Right atrium auricular region (tissue), 2 donors: ENCODE measurements around the gene RBM34. TPM values are rescaled to one million over a fixed set of nuclear protein-coding genes. Genes with fewer than 3 reads are reported as not detected.

Source experiments
- DNase-seq: peaks from one replicate; pipeline ENCODE4 v3.0.0-alpha.2; 2019; ENCODE audit warnings: low spot score
- H3K27ac ChIP-seq, 2 donors: fragments of 200-600 bp; sonication (generic); 1 replicate in 1 of 2; 2 replicates in 1 of 2; pipeline ENCODE4 v1.5.1; 2016 to 2019
- H3K27me3 ChIP-seq, 2 donors: fragments of 200-600 bp; sonication (generic); one replicate each; pipeline versions ENCODE4 v1.5.1 to v1.6.0; 2017 to 2019
- H3K36me3 ChIP-seq: fragments of 200-600 bp; sonication (generic); one replicate; pipeline ENCODE4 v1.5.1; 2016
- H3K4me1 ChIP-seq, 2 donors: fragments of 200-600 bp; sonication (generic); one replicate each; pipeline versions ENCODE4 v1.5.1 to v1.6.0; 2017 to 2019
- H3K4me3 ChIP-seq, 2 donors: fragments of 200-600 bp; sonication (generic); 1 replicate in 1 of 2; 2 replicates in 1 of 2; pipeline ENCODE4 v1.5.1; 2017 to 2019; ENCODE audit warnings: mild to moderate bottlenecking in 1 of 2, moderate library complexity in 1 of 2
- H3K9me3 ChIP-seq, 2 donors: fragments of 200-600 bp; sonication (generic); one replicate each; pipeline ENCODE4 v1.5.1; 2019
- total RNA-seq, 2 donors: library from RNA; depleted of rRNA; stranded (reverse); fragments of >200 nt; gene quantifications; one replicate each; pipeline ENCODE4 v1.1.0, GENCODE V29; 2016
- TF ChIP-seq, protein P1 (sequence below), 2 donors: fragments of 200-600 bp; sonication (generic); IDR thresholded peaks; one replicate each; pipeline ENCODE4 v1.5.1; 2019; ENCODE audit warnings: antibody characterized with exemption in 2 of 2

Gene RBM34
- total RNA-seq, 2 donors from 2014 or later, result 33.5 to 43.7 TPM

DNA sequence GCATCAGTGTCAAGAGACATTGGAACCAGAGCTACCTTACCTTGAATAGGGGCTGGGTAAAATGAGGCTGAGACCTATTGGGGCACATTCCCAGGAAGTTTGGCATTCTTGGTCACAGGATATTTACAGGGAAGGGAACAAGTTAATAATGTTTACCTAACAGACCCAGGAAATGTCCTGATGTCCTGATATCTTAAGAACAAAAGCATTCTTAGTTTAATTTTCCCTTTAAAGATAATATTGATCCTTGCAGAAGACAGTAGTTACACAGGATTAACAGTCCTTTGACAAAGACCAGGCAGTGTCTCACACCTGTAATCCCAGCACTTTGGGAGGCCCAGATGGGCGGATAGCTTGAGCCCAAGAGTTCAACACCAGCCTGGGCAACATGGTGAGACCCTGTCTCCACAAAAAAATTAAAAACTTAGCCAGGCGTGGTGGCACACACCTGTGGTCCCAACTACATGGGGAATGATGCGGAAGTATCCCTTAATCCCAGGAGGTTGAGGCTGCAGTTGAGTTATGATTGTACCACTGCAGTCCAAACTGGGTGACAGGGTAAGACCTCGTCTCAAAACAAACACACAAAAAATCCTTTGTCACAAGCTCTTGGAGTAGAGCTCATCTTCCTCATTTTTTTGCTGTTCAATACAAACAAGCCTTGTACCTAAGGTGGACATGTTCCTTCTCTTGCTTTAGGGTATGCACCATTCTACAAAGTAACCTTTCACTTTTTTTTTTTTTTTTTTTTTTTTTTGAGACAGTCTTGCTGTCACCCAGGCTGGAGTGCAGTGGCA, 31.1 kb downstream of the RBM34 start:
- peaks cover 26% of the 10 kb centered on the region for H3K36me3 ChIP-seq
- H3K27ac ChIP-seq, result no peak overlapping the region
- TF ChIP-seq, protein P1, sequence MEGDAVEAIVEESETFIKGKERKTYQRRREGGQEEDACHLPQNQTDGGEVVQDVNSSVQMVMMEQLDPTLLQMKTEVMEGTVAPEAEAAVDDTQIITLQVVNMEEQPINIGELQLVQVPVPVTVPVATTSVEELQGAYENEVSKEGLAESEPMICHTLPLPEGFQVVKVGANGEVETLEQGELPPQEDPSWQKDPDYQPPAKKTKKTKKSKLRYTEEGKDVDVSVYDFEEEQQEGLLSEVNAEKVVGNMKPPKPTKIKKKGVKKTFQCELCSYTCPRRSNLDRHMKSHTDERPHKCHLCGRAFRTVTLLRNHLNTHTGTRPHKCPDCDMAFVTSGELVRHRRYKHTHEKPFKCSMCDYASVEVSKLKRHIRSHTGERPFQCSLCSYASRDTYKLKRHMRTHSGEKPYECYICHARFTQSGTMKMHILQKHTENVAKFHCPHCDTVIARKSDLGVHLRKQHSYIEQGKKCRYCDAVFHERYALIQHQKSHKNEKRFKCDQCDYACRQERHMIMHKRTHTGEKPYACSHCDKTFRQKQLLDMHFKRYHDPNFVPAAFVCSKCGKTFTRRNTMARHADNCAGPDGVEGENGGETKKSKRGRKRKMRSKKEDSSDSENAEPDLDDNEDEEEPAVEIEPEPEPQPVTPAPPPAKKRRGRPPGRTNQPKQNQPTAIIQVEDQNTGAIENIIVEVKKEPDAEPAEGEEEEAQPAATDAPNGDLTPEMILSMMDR (IDR thresholded peaks at IDR 0.05), result no peak

DNA sequence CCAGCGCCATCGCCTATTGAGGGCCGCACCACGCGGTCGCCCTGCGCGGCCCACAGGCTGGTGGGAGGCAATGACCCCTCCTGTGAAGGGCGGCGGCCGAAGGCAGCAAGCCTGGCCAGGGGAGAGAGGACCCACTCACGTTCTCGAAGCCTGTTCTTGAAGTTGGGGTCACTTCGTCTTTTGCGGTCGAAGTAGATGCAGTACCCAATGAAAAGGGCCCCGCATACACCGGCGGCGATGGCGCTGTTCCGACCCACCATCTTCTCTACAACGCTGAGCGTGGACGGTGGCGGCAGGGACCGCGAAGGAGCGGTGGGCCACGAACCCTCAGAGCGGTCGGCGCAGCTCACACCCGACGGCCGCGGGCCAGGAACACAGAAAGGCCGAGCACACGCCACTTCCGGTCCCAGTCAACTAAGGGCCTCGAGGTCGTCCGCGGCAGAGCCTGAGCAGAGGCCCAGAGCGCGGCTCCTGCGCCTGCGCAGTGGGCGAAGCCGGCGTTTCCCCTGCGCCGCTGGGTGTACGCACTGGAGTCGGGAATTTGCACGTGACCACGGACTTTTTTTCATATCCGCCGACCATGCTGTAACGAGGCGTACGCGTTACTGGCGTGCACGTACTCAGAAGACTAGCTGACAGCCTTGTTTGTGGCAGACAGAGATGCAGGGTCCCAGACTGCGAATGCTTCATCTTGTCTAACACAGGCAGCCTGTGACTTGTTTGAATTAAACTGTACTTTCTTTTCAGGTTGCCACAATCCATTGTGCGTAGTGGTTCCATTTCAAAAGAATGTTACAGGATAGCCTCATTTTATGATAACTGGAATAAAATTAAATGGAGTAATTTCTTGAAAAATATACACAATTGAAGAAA, 32.4 kb downstream of the RBM34 start, which contains the start of gene TOMM20:
TSS of gene TOMM20 (minus strand) at position 382 of the 873 bp plus-strand sequence. CDS start at position 260, 122 bp downstream.
- peaks cover 0 to 24% of the 10 kb centered on the region in 2 donors for H3K4me1 ChIP-seq
- H3K9me3 ChIP-seq, result no peaks in the 10 kb centered on the region
- peak; percentile 98 for DNase-seq
- H3K27me3 ChIP-seq, result no peaks in the 10 kb centered on the region
- H3K36me3 ChIP-seq, result peaks cover 15% of the 10 kb centered on the region
- peak within 1 kb of the TSS; percentile 92 to 94 for H3K27ac ChIP-seq
- peak within 1 kb of the TSS; percentile 93 to 94 for H3K4me3 ChIP-seq
- TF ChIP-seq, protein P1 (IDR thresholded peaks at IDR 0.05), result peak in 1 of 2 donors; percentile 31

More for the DNA sequence above, 31.1 kb downstream of the RBM34 start:
- peaks cover 0 to 15% of the 10 kb centered on the region in 2 donors for H3K4me1 ChIP-seq
- no peaks in the 10 kb centered on the region for H3K9me3 ChIP-seq
- H3K27me3 ChIP-seq, result no peaks in the 10 kb centered on the region
- DNase-seq, result no peak
- H3K4me3 ChIP-seq, result no peak overlapping the region

DNA sequence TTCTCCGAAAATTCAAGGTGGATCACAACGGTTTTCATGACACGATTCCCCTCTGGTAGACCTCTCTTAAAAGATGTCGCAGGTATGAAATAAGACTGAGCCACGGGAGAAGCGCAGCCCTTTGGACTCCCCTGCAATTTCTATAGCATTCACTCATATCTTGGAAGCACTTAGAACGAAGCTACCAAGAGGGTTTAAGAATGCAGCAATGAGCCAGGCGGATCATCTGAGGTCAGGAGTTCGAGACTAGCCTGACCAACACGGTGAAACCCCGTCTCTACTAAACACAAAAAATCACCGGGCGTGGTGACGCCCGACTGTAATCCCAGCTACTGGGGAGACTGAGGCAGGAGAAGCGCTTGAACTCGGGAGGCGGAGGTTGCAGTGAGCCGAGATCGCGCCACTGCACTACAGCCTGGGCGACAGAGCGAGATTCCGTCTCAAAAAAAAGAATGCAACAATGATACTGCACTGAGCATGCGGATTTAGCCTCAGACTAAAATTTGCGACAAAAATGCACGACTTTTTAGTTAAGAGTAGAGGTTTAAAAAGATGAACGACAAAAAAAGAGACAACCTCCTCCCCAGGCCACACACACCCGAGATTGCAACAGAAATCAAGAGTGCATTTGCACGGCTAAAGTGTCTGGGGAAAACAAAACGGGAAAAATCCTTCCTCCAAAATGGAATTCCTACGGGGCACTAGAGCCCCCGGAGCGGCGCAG, 33.2 kb downstream of the RBM34 start:
- Histone ChIP-seq H3K36me3 (peaks cover 15% of the 10 kb centered on the region), H3K27me3 (no peaks in the 10 kb centered on the region), H3K4me3 (peak overlapping the region; percentile 93 to 94), H3K9me3 (no peaks in the 10 kb centered on the region), H3K4me1 (peaks cover 0 to 30% of the 10 kb centered on the region in 2 donors), H3K27ac (peak overlapping the region; percentile 92 to 94)
- TF ChIP-seq, protein P1 (IDR thresholded peaks at IDR 0.05), result no peak
- no peak for DNase-seq

DNA sequence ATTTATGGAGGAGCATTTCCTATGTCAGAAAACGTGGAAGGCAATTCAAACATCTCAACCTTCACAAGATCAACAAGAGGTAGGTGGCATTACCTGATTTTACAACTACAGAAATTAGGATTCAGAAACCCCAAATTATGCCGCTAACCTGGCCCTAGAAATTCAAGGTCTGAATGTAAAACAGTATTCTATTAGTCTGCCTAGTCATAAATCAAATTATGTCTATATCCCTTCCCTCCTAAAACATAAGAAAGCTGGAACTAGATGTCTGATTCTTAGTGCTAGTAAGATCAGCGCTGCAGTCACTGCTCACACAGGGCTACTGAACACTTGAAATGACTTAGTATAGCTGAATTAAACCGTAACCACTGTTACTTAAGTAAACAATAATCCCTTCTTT, 33.8 kb downstream of the RBM34 start:
- peak overlapping the region in 1 of 2 donors; percentile 92 for H3K27ac ChIP-seq
- no peaks in the 10 kb centered on the region for H3K9me3 ChIP-seq
- peaks cover 0 to 32% of the 10 kb centered on the region in 2 donors for H3K4me1 ChIP-seq
- no peak for DNase-seq
- peaks cover 8% of the 10 kb centered on the region for H3K36me3 ChIP-seq
- TF ChIP-seq, protein P1 (IDR thresholded peaks at IDR 0.05), result no peak
- peak overlapping the region; percentile 93 to 94 for H3K4me3 ChIP-seq
- H3K27me3 ChIP-seq, result no peaks in the 10 kb centered on the region

DNA sequence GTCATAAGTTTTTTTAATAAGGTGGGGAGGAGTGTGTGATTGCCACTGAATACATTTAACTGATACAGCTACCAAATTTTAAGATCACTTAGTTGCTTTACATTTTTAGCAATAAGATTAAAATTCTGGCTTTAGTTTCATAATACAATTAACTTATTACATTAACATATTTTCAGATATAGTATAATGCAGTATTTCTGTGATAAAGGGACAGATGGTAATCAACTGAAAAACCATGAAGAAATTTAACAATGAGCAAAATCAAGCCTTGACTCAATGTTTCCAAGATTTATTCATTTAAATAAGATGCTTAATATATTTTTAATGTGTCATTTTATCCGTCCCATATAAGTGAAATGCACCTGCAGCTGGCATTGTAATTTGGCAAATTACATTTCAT, 36.4 kb downstream of the RBM34 start:
- Histone ChIP-seq H3K27me3 (no peaks in the 10 kb centered on the region), H3K4me1 (peaks cover 0 to 36% of the 10 kb centered on the region in 2 donors), H3K9me3 (no peaks in the 10 kb centered on the region), H3K36me3 (peaks cover 24% of the 10 kb centered on the region), H3K4me3 (no peak overlapping the region), H3K27ac (no peak overlapping the region)
- TF ChIP-seq, protein P1 (IDR thresholded peaks at IDR 0.05), result no peak
- DNase-seq, result no peak
